ENCODE results near the gene SHISA8.

The SHISA8 gene

GRCh38 chr22:41925783-41926460 lies 11.0 kb upstream of the SHISA8 start:
- peaks cover 53 to 86% of the 10 kb centered on the region in 2 donors for H3K4me1 Mint-ChIP-seq
- ATAC-seq (replicated peaks) (peak; percentile 43 to 54), DNase-seq (peak; percentile 82)
- no peaks in the 10 kb centered on the region for H3K27me3 Mint-ChIP-seq
- peak overlapping the region; percentile 96 to 100 for H3K4me3 Mint-ChIP-seq
- H3K27ac Mint-ChIP-seq, result peak overlapping the region; percentile 95
- no peaks in the 10 kb centered on the region for H3K9me3 Mint-ChIP-seq
- H3K36me3 Mint-ChIP-seq, result peaks cover 31 to 38% of the 10 kb centered on the region in 2 donors

GRCh38 chr22:41923595-41924276 lies 8.9 kb upstream of the SHISA8 start:
- H3K36me3 Mint-ChIP-seq, result peaks cover 44 to 52% of the 10 kb centered on the region in 2 donors
- H3K4me3 Mint-ChIP-seq, result peak overlapping the region; percentile 96 to 100
- H3K9me3 Mint-ChIP-seq, result no peaks in the 10 kb centered on the region
- peak overlapping the region; percentile 95 for H3K27ac Mint-ChIP-seq
- H3K4me1 Mint-ChIP-seq, result peaks cover 54 to 87% of the 10 kb centered on the region in 2 donors
- no peak for DNase-seq
- no peaks in the 10 kb centered on the region for H3K27me3 Mint-ChIP-seq
- ATAC-seq (replicated peaks), result no peak

GRCh38 chr22:41922940-41923594 lies 8.2 kb upstream of the SHISA8 start:
- H3K9me3 Mint-ChIP-seq, result no peaks in the 10 kb centered on the region
- peak overlapping the region; percentile 95 for H3K27ac Mint-ChIP-seq
- H3K4me1 Mint-ChIP-seq, result peaks cover 53 to 87% of the 10 kb centered on the region in 2 donors
- no peak for ATAC-seq (replicated peaks)
- H3K27me3 Mint-ChIP-seq, result no peaks in the 10 kb centered on the region
- DNase-seq, result no peak
- H3K36me3 Mint-ChIP-seq, result peaks cover 48 to 55% of the 10 kb centered on the region in 2 donors
- peak overlapping the region; percentile 96 to 100 for H3K4me3 Mint-ChIP-seq

GRCh38 chr22:41922328-41922727 lies 7.5 kb upstream of the SHISA8 start:
- peaks cover 53 to 87% of the 10 kb centered on the region in 2 donors for H3K4me1 Mint-ChIP-seq

GRCh38 chr22:41920271-41920976 lies 5.5 kb upstream of the SHISA8 start:
- H3K4me1 Mint-ChIP-seq, result peaks cover 63 to 95% of the 10 kb centered on the region in 2 donors
- DNase-seq, result peak; percentile 65
- peaks cover 43 to 60% of the 10 kb centered on the region in 2 donors for H3K36me3 Mint-ChIP-seq
- peak; percentile 7 to 14 for ATAC-seq (replicated peaks)
- H3K4me3 Mint-ChIP-seq, result peak overlapping the region; percentile 84 to 85
- H3K9me3 Mint-ChIP-seq, result no peaks in the 10 kb centered on the region
- peak overlapping the region; percentile 95 for H3K27ac Mint-ChIP-seq
- no peaks in the 10 kb centered on the region for H3K27me3 Mint-ChIP-seq

More at GRCh38 chr22:41922328-41922727, 7.5 kb upstream of the SHISA8 start:
- Mint-ChIP-seq H3K36me3 (peaks cover 49 to 59% of the 10 kb centered on the region in 2 donors), H3K4me3 (peak overlapping the region; percentile 96 to 100), H3K27ac (peak overlapping the region; percentile 95), H3K27me3 (no peaks in the 10 kb centered on the region), H3K9me3 (no peaks in the 10 kb centered on the region)
- no peak for DNase-seq
- peak in 1 of 2 donors; percentile 4 for ATAC-seq (replicated peaks)

- H3K27ac Mint-ChIP-seq, result peak overlapping the region; percentile 95
- DNase-seq (peak; percentile 87), ATAC-seq (replicated peaks) (peak; percentile 33 to 44)
- H3K27me3 Mint-ChIP-seq, result no peaks in the 10 kb centered on the region
- no peaks in the 10 kb centered on the region for H3K9me3 Mint-ChIP-seq
- H3K4me3 Mint-ChIP-seq, result peak overlapping the region; percentile 84 to 85
- peaks cover 37 to 52% of the 10 kb centered on the region in 2 donors for H3K36me3 Mint-ChIP-seq
- H3K4me1 Mint-ChIP-seq, result peaks cover 62 to 90% of the 10 kb centered on the region in 2 donors
These were observed 4.7 kb upstream of the SHISA8 start for GRCh38 chr22:41919357-41920224.

- ATAC-seq (replicated peaks), result peak; percentile 2
- Mint-ChIP-seq H3K4me1 (peaks cover 62 to 84% of the 10 kb centered on the region in 2 donors), H3K36me3 (peaks cover 38 to 53% of the 10 kb centered on the region in 2 donors), H3K9me3 (no peaks in the 10 kb centered on the region), H3K27ac (peak overlapping the region; percentile 95), H3K27me3 (peaks cover 4% of the 10 kb centered on the region in 2 donors), H3K4me3 (peak overlapping the region; percentile 84 to 85)
- no peak for DNase-seq
These were observed 3.3 kb upstream of the SHISA8 start for GRCh38 chr22:41917903-41918791.

- Mint-ChIP-seq H3K36me3 (peaks cover 39 to 53% of the 10 kb centered on the region in 2 donors), H3K9me3 (no peaks in the 10 kb centered on the region), H3K4me3 (peak overlapping the region; percentile 84 to 85), H3K4me1 (peaks cover 63 to 84% of the 10 kb centered on the region in 2 donors), H3K27me3 (peaks cover 11% of the 10 kb centered on the region in 2 donors), H3K27ac (peak overlapping the region; percentile 95)
- no peak for DNase-seq
- ATAC-seq (replicated peaks), result no peak
These were observed 2.6 kb upstream of the SHISA8 start for GRCh38 chr22:41917375-41917902.

- ATAC-seq (replicated peaks) (no peak), DNase-seq (no peak)
- Mint-ChIP-seq H3K36me3 (peaks cover 42 to 55% of the 10 kb centered on the region in 2 donors), H3K4me3 (peak overlapping the region; percentile 63 to 85), H3K27me3 (peaks cover 15 to 17% of the 10 kb centered on the region in 2 donors), H3K9me3 (no peaks in the 10 kb centered on the region), H3K4me1 (peaks cover 65 to 84% of the 10 kb centered on the region in 2 donors), H3K27ac (peak overlapping the region; percentile 95)
These were observed 2.0 kb upstream of the SHISA8 start for GRCh38 chr22:41916745-41917358.

- peak overlapping the region; percentile 95 for H3K27ac Mint-ChIP-seq
- ATAC-seq (replicated peaks) (no peak), DNase-seq (no peak)
- H3K9me3 Mint-ChIP-seq, result no peaks in the 10 kb centered on the region
- peak overlapping the region; percentile 80 for H3K4me3 Mint-ChIP-seq
- H3K4me1 Mint-ChIP-seq, result peaks cover 64 to 84% of the 10 kb centered on the region in 2 donors
- H3K27me3 Mint-ChIP-seq, result peaks cover 15 to 19% of the 10 kb centered on the region in 2 donors
- H3K36me3 Mint-ChIP-seq, result peaks cover 39 to 53% of the 10 kb centered on the region in 2 donors
These were observed 1.1 kb upstream of the SHISA8 start for GRCh38 chr22:41915786-41916493.

GRCh38 chr22:41914611-41915034 lies 251 bp downstream of the SHISA8 start:
- Mint-ChIP-seq H3K9me3 (no peaks in the 10 kb centered on the region), H3K36me3 (peaks cover 33 to 46% of the 10 kb centered on the region in 2 donors), H3K4me3 (no peak overlapping the region), H3K27ac (no peak overlapping the region), H3K27me3 (peaks cover 15 to 19% of the 10 kb centered on the region in 2 donors), H3K4me1 (peaks cover 57 to 79% of the 10 kb centered on the region in 2 donors)
- ATAC-seq (replicated peaks), result peak; percentile 0
- no peak for DNase-seq

Data from stimulated activated naive B cell treated with anti-CD40 and anti-IgM and Interleukin-4, amounts not matched to agents 10 μg/mL and 1 μg/mL and 100 μg/mL, for 72 hours (primary cell).